HG03139 (cell line): ENCODE results near the gene BCL6.

Experiments
- ATAC-seq: cut with Tn5 transposase; IDR thresholded peaks from one replicate; pipeline ENCODE4 v1.9.1; 2021; ENCODE audit not compliant: unreplicated experiment

BCL6 gene

GRCh38 chr3:187720337-187720670, 25.0 kb downstream of the BCL6 start:
- no peak for ATAC-seq

GRCh38 chr3:187719628-187720336, 25.5 kb downstream of the BCL6 start:
- ATAC-seq: no peak

GRCh38 chr3:187718802-187719201, 26.5 kb downstream of the BCL6 start:
- ATAC-seq: no peak

GRCh38 chr3:187717572-187717971, 27.7 kb downstream of the BCL6 start:
- ATAC-seq: no peak

- ATAC-seq: peak; percentile 91
These were observed 30.8 kb downstream of the BCL6 start for GRCh38 chr3:187714404-187714979.

- ATAC-seq: no peak
These were observed 31.8 kb downstream of the BCL6 start for GRCh38 chr3:187713504-187713903.

- ATAC-seq: no peak
These were observed 36.1 kb downstream of the BCL6 start for GRCh38 chr3:187709155-187709554.

- no peak for ATAC-seq
These were observed 36.6 kb downstream of the BCL6 start for GRCh38 chr3:187708696-187709095.

- no peak for ATAC-seq
These were observed 38.3 kb downstream of the BCL6 start for GRCh38 chr3:187706971-187707370.

GRCh38 chr3:187705164-187705563, 40.1 kb downstream of the BCL6 start:
- ATAC-seq: no peak

GRCh38 chr3:187702507-187703033, 42.7 kb downstream of the BCL6 start, which contains the start of gene RTP2:
Gene RTP2, minus strand, starts transcription at chr3:187702557. Its CDS starts 429 bp downstream, at chr3:187702128.
- no peak for ATAC-seq

- ATAC-seq: no peak
These were observed 45.0 kb downstream of the BCL6 start for GRCh38 chr3:187700249-187700648.

GRCh38 chr3:187698499-187699399, 46.5 kb downstream of the BCL6 start:
- ATAC-seq: no peak

GRCh38 chr3:187696021-187696420, 49.2 kb downstream of the BCL6 start:
- no peak for ATAC-seq

GRCh38 chr3:187695449-187695848, 49.8 kb downstream of the BCL6 start:
- ATAC-seq: no peak

GRCh38 chr3:187694801-187695200, 50.5 kb downstream of the BCL6 start:
- ATAC-seq: no peak

GRCh38 chr3:187693431-187693830, 51.8 kb downstream of the BCL6 start:
- ATAC-seq: no peak

- no peak for ATAC-seq
These were observed 55.3 kb downstream of the BCL6 start for GRCh38 chr3:187689984-187690383.

GRCh38 chr3:187686621-187687273, 58.5 kb downstream of the BCL6 start:
- ATAC-seq: no peak

GRCh38 chr3:187685948-187686347, 59.3 kb downstream of the BCL6 start:
- no peak for ATAC-seq

- ATAC-seq: no peak
These were observed 60.4 kb downstream of the BCL6 start for GRCh38 chr3:187684880-187685279.
